Purkinje cell (primary cell): Measurements from ENCODE around the gene ZNF839. TPM values are rescaled to one million over a fixed set of nuclear protein-coding genes. Genes with fewer than 3 reads are reported as not detected.

Experiments used
- polyA plus RNA-seq: library from polyadenylated mRNA; unstranded; fragments of >200 nt; fragmentation: Nextera tagmentation; gene quantifications from 2 replicates; pipeline ENCODE4 v1.2.1, GENCODE V29; 2014

Gene ZNF839
- 1.6 and 6.7 TPM in 2 replicates for polyA plus RNA-seq

DNA sequence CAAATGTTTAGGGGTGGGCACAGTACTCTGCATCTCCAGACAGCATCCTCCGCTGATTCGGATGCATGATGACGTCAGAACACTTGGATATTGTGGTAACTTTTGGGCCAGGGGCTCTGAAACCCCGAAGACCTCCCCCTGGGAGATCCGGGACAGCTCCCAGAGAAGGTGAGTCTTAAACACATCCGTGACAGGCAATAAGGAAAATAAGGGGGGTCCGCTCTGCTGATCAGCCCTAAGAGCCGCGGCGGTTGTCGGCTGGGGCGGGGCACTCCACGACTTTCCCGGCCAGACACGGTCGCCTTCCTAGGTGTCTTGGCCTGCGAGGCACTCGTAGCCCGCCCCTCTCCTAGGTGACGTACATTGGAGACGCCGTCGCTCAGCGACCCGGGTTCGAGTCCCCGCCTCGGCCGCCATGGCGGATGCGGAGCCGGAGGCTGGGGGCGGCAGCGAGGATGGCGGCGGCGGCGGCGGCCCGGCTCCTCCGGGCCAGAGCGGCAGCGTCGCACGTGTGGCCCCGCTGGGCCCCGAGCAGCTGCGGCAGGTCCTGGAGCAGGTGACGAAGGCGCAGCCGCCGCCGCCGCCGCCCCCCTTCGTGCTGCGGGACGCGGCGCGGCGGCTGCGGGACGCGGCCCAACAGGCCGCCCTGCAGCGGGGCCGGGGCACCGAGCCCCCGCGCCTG lies at the start of gene ZNF839:
Gene ZNF839 (plus strand): TSS at position 396 of the 682 bp plus-strand sequence. CDS start 20 bp downstream, at position 416.

DNA sequence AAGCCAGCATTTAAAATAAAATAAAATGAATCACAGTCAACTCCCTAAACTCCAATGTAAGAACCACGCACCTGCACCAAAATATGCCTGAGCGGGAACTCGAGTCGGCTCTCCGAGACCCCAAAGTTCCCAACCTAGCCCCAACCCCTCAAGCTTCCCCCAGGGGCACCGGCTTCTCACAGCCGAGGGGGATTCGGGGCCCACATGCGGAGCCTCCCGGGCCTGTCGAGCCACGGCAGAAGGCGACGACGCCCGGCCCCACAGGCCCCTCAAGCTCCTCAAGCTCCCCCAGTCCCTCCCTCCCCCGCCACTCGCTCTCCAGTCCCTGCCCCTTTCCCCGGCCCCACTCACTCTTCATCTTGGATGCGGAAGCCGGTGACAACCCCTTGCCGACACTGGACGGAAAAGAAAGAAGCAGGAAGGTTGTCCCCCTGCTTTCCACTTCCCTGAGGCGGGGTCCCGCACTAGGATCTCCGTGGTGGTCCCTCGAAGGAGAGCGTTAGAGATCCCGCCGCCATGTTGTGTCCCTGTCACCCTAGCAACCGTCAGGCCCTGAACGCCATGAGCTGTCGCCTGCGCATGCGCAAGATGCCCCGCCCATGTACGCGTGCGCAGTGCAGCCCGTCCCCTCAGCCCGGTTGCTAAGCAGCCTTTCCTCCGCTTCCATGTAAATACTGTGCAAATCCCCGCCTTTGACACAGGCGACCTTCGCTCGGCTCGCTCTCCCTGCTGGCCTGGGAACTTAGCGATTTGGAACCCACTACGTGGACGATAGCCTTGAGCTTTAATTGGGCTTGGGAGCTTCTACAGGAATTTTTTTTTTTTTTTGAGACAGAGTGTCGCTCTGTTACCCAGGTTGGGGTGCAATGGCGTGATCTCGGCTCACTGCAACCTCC lies 14.7 kb upstream of the ZNF839 start, which contains the start of gene MOK:
Gene MOK (minus strand): TSS at position 554 of the 896 bp plus-strand sequence. CDS start 196 bp downstream, at position 358.

DNA sequence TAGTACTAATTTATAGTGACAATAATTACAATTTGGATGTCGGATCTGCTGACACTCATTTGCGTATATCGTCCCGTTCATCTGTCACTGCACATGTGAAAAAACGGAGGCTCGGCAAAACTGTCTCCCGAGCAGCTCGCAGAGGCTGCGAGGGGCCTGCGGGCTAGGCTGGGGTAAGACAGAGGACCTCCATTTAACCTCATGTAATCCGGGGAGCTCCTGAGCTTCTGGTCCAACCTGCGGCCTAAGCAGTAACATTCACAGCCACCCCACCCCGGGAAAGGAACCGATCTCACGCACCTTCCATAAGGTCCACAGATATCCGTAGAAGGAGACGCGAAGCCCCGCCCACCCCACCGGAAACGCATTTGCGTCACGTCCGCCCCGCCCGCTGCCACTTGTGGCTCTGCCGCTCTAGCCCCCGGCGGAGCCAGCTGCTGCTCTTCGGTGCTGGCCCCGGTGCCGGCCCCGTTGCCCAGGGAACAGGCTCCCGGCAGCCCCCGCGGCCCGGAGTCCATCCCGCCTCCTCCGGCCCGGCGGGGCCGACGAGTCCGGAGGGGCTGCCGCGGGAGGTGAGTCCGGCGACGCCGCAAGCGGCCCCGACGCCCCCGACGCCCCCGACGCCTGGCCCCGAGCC lies 43.1 kb downstream of the ZNF839 start, which contains the start of the genes CINP and TECPR2:
Gene CINP (minus strand): TSS at position 346 of the 637 bp plus-strand sequence. CDS start 39 bp downstream, at position 307.
Gene TECPR2 (plus strand): TSS at position 397 of the 637 bp plus-strand sequence. CDS start 13,781 bp downstream, outside the sequence.

Other genes with a start within 250 kb of the ZNF839 start
- gene HSP90AA1, start 232.7 kb upstream of the ZNF839 start, polyA plus RNA-seq: 3,871 and 4,516 TPM in 2 replicates
- gene WDR20, start 179.8 kb upstream of the ZNF839 start, polyA plus RNA-seq: 22.5 and 24.9 TPM in 2 replicates
- gene MOK, start 14.6 kb upstream of the ZNF839 start, polyA plus RNA-seq: 24.9 and 29.5 TPM in 2 replicates
- gene CINP, start 43.1 kb downstream of the ZNF839 start, polyA plus RNA-seq: 40.3 and 47.3 TPM in 2 replicates
- 0.67 and 4.4 TPM in 2 replicates for gene TECPR2, start 43.2 kb downstream of the ZNF839 start, polyA plus RNA-seq
- 0.50 and 0.95 TPM in 2 replicates for gene ANKRD9, start 190.0 kb downstream of the ZNF839 start, polyA plus RNA-seq